WTC11 (cell line): ENCODE results near the gene SOCS2. TPM values are rescaled to one million over a fixed set of nuclear protein-coding genes. Genes with fewer than 3 reads are reported as not detected.

Experiments
- ATAC-seq: fragments of 200-7000 bp; cut with Tn5 transposase; 2 replicates; pipeline ENCODE4 v1.10.0; 2021; ENCODE audit warnings: mild to moderate bottlenecking, moderate library complexity
- CTCF ChIA-PET: fragments of 300-600 bp; sonication (Branson Sonifier 250); formaldehyde crosslinking; loops from one replicate; lab custom pipeline; 2021; ENCODE audit warnings: antibody characterized with exemption; lab: Charles Lee
- POLR2A ChIA-PET: fragments of 350-600 bp; sonication (Branson Sonifier 250); formaldehyde crosslinking; loops from one replicate; lab custom pipeline; 2021; ENCODE audit warnings: antibody characterized with exemption; lab: Charles Lee
- DNase-seq: peaks from one replicate; pipeline ENCODE4 v3.0.0; 2021; ENCODE audit warnings: low spot score
- H3K27ac Mint-ChIP-seq: 2 replicates; pipeline ENCODE4 v1.8.0; 2021; ENCODE audit warnings: mixed read lengths
- H3K27me3 Mint-ChIP-seq: 2 replicates; pipeline ENCODE4 v1.8.0; 2021; ENCODE audit warnings: low read depth, mild to moderate bottlenecking, moderate library complexity, mixed read lengths
- H3K36me3 Mint-ChIP-seq: 2 replicates; pipeline ENCODE4 v1.8.0; 2021; ENCODE audit warnings: mixed read lengths
- H3K4me1 Mint-ChIP-seq: 2 replicates; pipeline ENCODE4 v1.8.0; 2022; ENCODE audit warnings: mixed read lengths
- H3K4me3 Mint-ChIP-seq: 2 replicates; pipeline ENCODE4 v1.8.0; 2021; ENCODE audit warnings: mild to moderate bottlenecking, moderate library complexity, mixed read lengths
- H3K9me3 Mint-ChIP-seq: 2 replicates; pipeline ENCODE4 v1.8.0; 2021; ENCODE audit warnings: mixed read lengths
- AFF4 ChIP-seq: sonication (generic); formaldehyde crosslinking; IDR thresholded peaks from 2 replicates; pipeline ENCODE4 v1.8.1; 2023; ENCODE audit warnings: mild to moderate bottlenecking, missing genetic modification reagents, borderline replicate concordance
- CDX4 ChIP-seq: fragments of 250-450 bp; sonication (Bioruptor Pico); IDR thresholded peaks from 2 replicates; pipeline ENCODE4 v1.9.0; 2021; ENCODE audit warnings: moderate library complexity, mild to moderate bottlenecking, inconsistent platforms, borderline replicate concordance
- GTF2I ChIP-seq: fragments of 250-450 bp; sonication (Bioruptor Pico); conservative IDR thresholded peaks from 2 replicates; pipeline ENCODE4 v1.4.0; 2021; ENCODE audit warnings: mild to moderate bottlenecking
- NFE2L1 ChIP-seq: sonication (generic); formaldehyde crosslinking; IDR thresholded peaks from 2 replicates; pipeline ENCODE4 v1.8.1; 2023; ENCODE audit warnings: missing genetic modification reagents
- NFYB ChIP-seq: sonication (generic); formaldehyde crosslinking; conservative IDR thresholded peaks from 2 replicates; pipeline ENCODE4 v1.8.0; 2022; ENCODE audit warnings: low read depth, missing genetic modification reagents
- PREB ChIP-seq: sonication (generic); formaldehyde crosslinking; IDR thresholded peaks from 2 replicates; pipeline ENCODE4 v1.8.1; 2022; ENCODE audit warnings: mild to moderate bottlenecking, missing genetic modification reagents, moderate library complexity, borderline replicate concordance
- STAT6 ChIP-seq: sonication (generic); formaldehyde crosslinking; conservative IDR thresholded peaks from 2 replicates; pipeline ENCODE4 v1.8.1; 2023; ENCODE audit warnings: mild to moderate bottlenecking, low read depth, missing genetic modification reagents, moderate library complexity
- ZMAT4 ChIP-seq: fragments of 250-450 bp; sonication (Bioruptor Pico); IDR thresholded peaks from 2 replicates; pipeline ENCODE4 v1.9.0; 2021; ENCODE audit warnings: mild to moderate bottlenecking
- ZNF121 ChIP-seq: sonication (generic); formaldehyde crosslinking; IDR thresholded peaks from 2 replicates; pipeline ENCODE4 v1.8.0; 2023; ENCODE audit warnings: missing genetic modification reagents
- ZNF263 ChIP-seq: sonication (generic); formaldehyde crosslinking; IDR thresholded peaks from 2 replicates; pipeline ENCODE4 v1.8.1; 2022; ENCODE audit warnings: low read depth, mild to moderate bottlenecking, moderate library complexity, missing genetic modification reagents
- ZNF416 ChIP-seq: fragments of 250-450 bp; sonication (Bioruptor Pico); IDR thresholded peaks from 2 replicates; pipeline ENCODE4 v1.9.0; 2021; ENCODE audit warnings: mild to moderate bottlenecking, inconsistent platforms
- total RNA-seq: library from RNA; stranded (reverse); gene quantifications from 3 replicates; pipeline ENCODE4 v1.2.3, GENCODE V29; 2021
- TF ChIP-seq, protein P1 (sequence below): sonication (generic); formaldehyde crosslinking; IDR thresholded peaks from 2 replicates; pipeline ENCODE4 v1.8.1; 2023; ENCODE audit warnings: mild to moderate bottlenecking, moderate library complexity, missing genetic modification reagents
- TF ChIP-seq, protein P2 (sequence below): sonication (generic); formaldehyde crosslinking; IDR thresholded peaks from 2 replicates; pipeline ENCODE4 v1.8.0; 2022; ENCODE audit warnings: mild to moderate bottlenecking, missing genetic modification reagents

The SOCS2 gene
- total RNA-seq, 1 experiment from 2014 or later, result 44.4 TPM

DNA sequence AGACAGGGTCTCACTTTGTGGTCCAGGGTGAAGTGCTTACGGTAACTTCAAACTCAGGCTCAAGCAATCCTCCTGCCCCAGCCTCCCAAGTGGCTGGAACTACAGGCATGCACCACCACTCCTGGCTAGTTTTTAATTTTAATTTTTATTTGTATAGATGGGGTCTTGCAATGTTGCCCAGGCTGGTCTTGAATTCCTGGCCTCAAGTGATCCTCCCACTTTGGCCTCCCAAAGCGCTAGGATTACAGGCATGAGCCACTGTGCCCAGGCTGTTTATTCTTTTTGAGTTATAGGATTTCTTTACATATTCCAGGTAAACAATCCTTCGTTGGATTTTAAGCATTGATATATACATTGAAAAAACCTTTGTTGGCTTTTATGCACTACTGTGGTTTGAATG lies 26.7 kb downstream of the SOCS2 start:
- no peak for DNase-seq
- no peaks in the 10 kb centered on the region for H3K27me3 Mint-ChIP-seq
- peaks cover 11% of the 10 kb centered on the region for H3K4me1 Mint-ChIP-seq
- no peaks in the 10 kb centered on the region for H3K36me3 Mint-ChIP-seq
- TF ChIP-seq AFF4, result no peak
- no peak for TF ChIP-seq CDX4 (CRISPR knock-in tag)
- 0 out of 2 replicates have a peak, but pooled peaks have one; percentile 15 for TF ChIP-seq ZNF121 (CRISPR knock-in tag)
- TF ChIP-seq, all 79 proteins: peak for 1
- Mint-ChIP-seq H3K4me3 (no peak overlapping the region), H3K27ac (no peak overlapping the region), H3K9me3 (no peaks in the 10 kb centered on the region)
- ATAC-seq, result no peak
- ChIA-PET POLR2A (no interaction called here), CTCF (no interaction called here)

- H3K36me3 Mint-ChIP-seq, result no peaks in the 10 kb centered on the region
- H3K27me3 Mint-ChIP-seq, result no peaks in the 10 kb centered on the region
- no peak overlapping the region for H3K4me3 Mint-ChIP-seq
- no peak for ATAC-seq
- peaks cover 9% of the 10 kb centered on the region for H3K4me1 Mint-ChIP-seq
- H3K27ac Mint-ChIP-seq, result no peak overlapping the region
- CTCF ChIA-PET, result no interaction called here
- POLR2A ChIA-PET, result no interaction called here
- no peak for DNase-seq
- H3K9me3 Mint-ChIP-seq, result no peaks in the 10 kb centered on the region
- TF ChIP-seq PREB (CRISPR knock-in tag), result no peak
- no peak for TF ChIP-seq CDX4 (CRISPR knock-in tag)
- TF ChIP-seq NFYB, result no peak
- TF ChIP-seq, protein P1, sequence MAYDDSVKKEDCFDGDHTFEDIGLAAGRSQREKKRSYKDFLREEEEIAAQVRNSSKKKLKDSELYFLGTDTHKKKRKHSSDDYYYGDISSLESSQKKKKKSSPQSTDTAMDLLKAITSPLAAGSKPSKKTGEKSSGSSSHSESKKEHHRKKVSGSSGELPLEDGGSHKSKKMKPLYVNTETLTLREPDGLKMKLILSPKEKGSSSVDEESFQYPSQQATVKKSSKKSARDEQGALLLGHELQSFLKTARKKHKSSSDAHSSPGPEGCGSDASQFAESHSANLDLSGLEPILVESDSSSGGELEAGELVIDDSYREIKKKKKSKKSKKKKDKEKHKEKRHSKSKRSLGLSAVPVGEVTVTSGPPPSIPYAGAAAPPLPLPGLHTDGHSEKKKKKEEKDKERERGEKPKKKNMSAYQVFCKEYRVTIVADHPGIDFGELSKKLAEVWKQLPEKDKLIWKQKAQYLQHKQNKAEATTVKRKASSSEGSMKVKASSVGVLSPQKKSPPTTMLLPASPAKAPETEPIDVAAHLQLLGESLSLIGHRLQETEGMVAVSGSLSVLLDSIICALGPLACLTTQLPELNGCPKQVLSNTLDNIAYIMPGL (CRISPR knock-in tag), result no peak
Measured at GRCh38 chr12:93601591-93601990, 29.1 kb downstream of the SOCS2 start.

- POLR2A ChIA-PET, result interaction anchor here (0.6 kb wide), 1 partner anchor 67 kb away, joined by 6 read pairs; no protein-coding TSS in a partner anchor
- H3K27ac Mint-ChIP-seq, result no peak overlapping the region
- CTCF ChIA-PET, result interaction anchor here (1.3 kb wide), 1 partner anchor 498 kb away, joined by 3 read pairs; no protein-coding TSS in a partner anchor
Measured at GRCh38 chr12:93602897-93603668, 30.6 kb downstream of the SOCS2 start.

More at GRCh38 chr12:93602897-93603668, 30.6 kb downstream of the SOCS2 start:
- DNase-seq (no peak), ATAC-seq (no peak)
- TF ChIP-seq NFE2L1 (CRISPR knock-in tag) (no peak), ZNF263 (CRISPR knock-in tag) (no peak), ZMAT4 (no peak), STAT6 (CRISPR knock-in tag) (no peak), GTF2I (no peak), CDX4 (CRISPR knock-in tag) (no peak), ZNF416 (no peak)
- TF ChIP-seq, protein P2, sequence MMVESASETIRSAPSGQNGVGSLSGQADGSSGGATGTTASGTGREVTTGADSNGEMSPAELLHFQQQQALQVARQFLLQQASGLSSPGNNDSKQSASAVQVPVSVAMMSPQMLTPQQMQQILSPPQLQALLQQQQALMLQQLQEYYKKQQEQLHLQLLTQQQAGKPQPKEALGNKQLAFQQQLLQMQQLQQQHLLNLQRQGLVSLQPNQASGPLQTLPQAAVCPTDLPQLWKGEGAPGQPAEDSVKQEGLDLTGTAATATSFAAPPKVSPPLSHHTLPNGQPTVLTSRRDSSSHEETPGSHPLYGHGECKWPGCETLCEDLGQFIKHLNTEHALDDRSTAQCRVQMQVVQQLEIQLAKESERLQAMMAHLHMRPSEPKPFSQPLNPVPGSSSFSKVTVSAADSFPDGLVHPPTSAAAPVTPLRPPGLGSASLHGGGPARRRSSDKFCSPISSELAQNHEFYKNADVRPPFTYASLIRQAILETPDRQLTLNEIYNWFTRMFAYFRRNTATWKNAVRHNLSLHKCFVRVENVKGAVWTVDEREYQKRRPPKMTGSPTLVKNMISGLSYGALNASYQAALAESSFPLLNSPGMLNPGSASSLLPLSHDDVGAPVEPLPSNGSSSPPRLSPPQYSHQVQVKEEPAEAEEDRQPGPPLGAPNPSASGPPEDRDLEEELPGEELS (CRISPR knock-in tag), result no peak
- Mint-ChIP-seq H3K9me3 (no peaks in the 10 kb centered on the region), H3K36me3 (no peaks in the 10 kb centered on the region), H3K4me1 (peaks cover 9% of the 10 kb centered on the region), H3K27me3 (no peaks in the 10 kb centered on the region), H3K4me3 (no peak overlapping the region)
